A673 (cell line): Measurements from ENCODE around the gene PDZD4.

ENCODE experiments used
- CTCF ChIP-seq: fragments of 300-800, 200-600 bp; sonication (generic); conservative IDR thresholded peaks from 2 replicates; pipeline ENCODE4 v1.5.1; 2017; ENCODE audit warnings: low read depth, mild to moderate bottlenecking, antibody characterized with exemption, low read length, moderate library complexity, mixed read lengths
- EZH2 ChIP-seq: fragments of 200-600 bp; sonication (generic); IDR thresholded peaks from 2 replicates; pipeline ENCODE4 v1.6.1; 2017; ENCODE audit warnings: borderline replicate concordance, low read depth, mild to moderate bottlenecking, mixed read lengths, antibody characterized with exemption, low read length; ENCODE audit not compliant: poor library complexity, severe bottlenecking

- TF ChIP-seq CTCF (no peak), EZH2 (no peak)
These were observed 46.8 kb downstream of the PDZD4 start for GRCh38 chrX:153783378-153784013.
